CD14-positive monocyte (primary cell): ENCODE results near the gene RCN1. TPM values are rescaled to one million over a fixed set of nuclear protein-coding genes. Genes with fewer than 3 reads are reported as not detected.

Experiments used
- DNase-seq, 3 donors: peaks; one replicate each; pipeline ENCODE4 v3.0.0-alpha.2; 2011 to 2022
- H2AFZ ChIP-seq: 2 replicates; pipeline ENCODE4 v1.6.0; 2012; ENCODE audit warnings: mild to moderate bottlenecking, low read depth, low read length, inconsistent platforms; ENCODE audit not compliant: insufficient read depth, poor library complexity, severe bottlenecking
- H3K27ac ChIP-seq, 2 donors: 1 replicate in 1 of 2; 2 replicates in 1 of 2; pipeline ENCODE4 v1.5.1; 2012 to 2013; ENCODE audit warnings: low read length in 2 of 2, control low read depth in 1 of 2, inconsistent platforms in 1 of 2, low read depth in 1 of 2, mild to moderate bottlenecking in 1 of 2
- H3K27me3 ChIP-seq, 2 donors: one replicate each; pipeline versions ENCODE4 v1.6.0 to v1.6.1; 2011 to 2013; ENCODE audit warnings: low read length in 2 of 2; ENCODE audit not compliant: control insufficient read depth in 2 of 2, insufficient read depth in 2 of 2
- H3K36me3 ChIP-seq, 2 donors: replicated peaks in 1 of 2; 1 replicate in 1 of 2; 2 replicates in 1 of 2; pipeline versions ENCODE4 v1.5.1 to v1.6.1; 2012 to 2013; ENCODE audit warnings: low read length in 2 of 2, control low read depth in 1 of 2, inconsistent platforms in 1 of 2, mild to moderate bottlenecking in 1 of 2; ENCODE audit not compliant: insufficient read depth in 2 of 2, control insufficient read depth in 1 of 2
- H3K4me1 ChIP-seq, 2 donors: 1 replicate in 1 of 2; 2 replicates in 1 of 2; pipeline versions ENCODE4 v1.5.1 to v1.6.1; 2012 to 2013; ENCODE audit warnings: low read length in 2 of 2, control low read depth in 1 of 2, inconsistent platforms in 1 of 2, mild to moderate bottlenecking in 1 of 2, moderate library complexity in 1 of 2; ENCODE audit not compliant: insufficient read depth in 2 of 2, control insufficient read depth in 1 of 2
- H3K4me2 ChIP-seq: replicated peaks from 2 replicates; pipeline ENCODE3; 2012; ENCODE audit warnings: low read length, moderate library complexity, mild to moderate bottlenecking; ENCODE audit not compliant: poor library complexity, severe bottlenecking; ENCODE audit errors: extremely low read depth
- H3K4me3 ChIP-seq, 3 experiments: fragments of 200-600 bp in 1 of 3; sonication (generic) in 1 of 3; replicated peaks in 1 of 3; 1 replicate in 2 of 3; 2 replicates in 1 of 3; pipeline ENCODE4 v1.5.1; 2011 to 2013; ENCODE audit warnings: low read length in 3 of 3, mild to moderate bottlenecking in 3 of 3, control low read depth in 2 of 3, low read depth in 2 of 3, inconsistent platforms in 1 of 3, moderate library complexity in 1 of 3
- H3K79me2 ChIP-seq: 2 replicates; pipeline ENCODE4 v1.6.0; 2012; ENCODE audit warnings: mild to moderate bottlenecking, control low read depth, inconsistent platforms, low read length, moderate library complexity; ENCODE audit not compliant: insufficient read depth
- H3K9ac ChIP-seq: 2 replicates; pipeline ENCODE4 v1.6.0; 2017; ENCODE audit warnings: low read length, mild to moderate bottlenecking; ENCODE audit not compliant: insufficient read depth, poor library complexity, severe bottlenecking
- H3K9me3 ChIP-seq, 2 donors: replicated peaks in 1 of 2; 1 replicate in 1 of 2; 2 replicates in 1 of 2; pipeline versions ENCODE4 v1.5.1 to v1.6.1; 2012 to 2013; ENCODE audit warnings: low read length in 2 of 2, control low read depth in 1 of 2; ENCODE audit not compliant: control insufficient read depth in 1 of 2, insufficient read depth in 1 of 2
- H4K20me1 ChIP-seq: 2 replicates; pipeline ENCODE4 v1.6.0; 2012; ENCODE audit warnings: mild to moderate bottlenecking, low read length, control low read depth, moderate library complexity; ENCODE audit not compliant: insufficient read depth
- H3K27ac Mint-ChIP-seq, 7 donors: one replicate each; pipeline ENCODE4 v1.8.0; 2020; ENCODE audit warnings: mild to moderate bottlenecking in 7 of 7, mixed read lengths in 7 of 7, moderate library complexity in 6 of 7, inconsistent platforms in 2 of 7
- H3K27me3 Mint-ChIP-seq, 3 donors: one replicate each; pipeline ENCODE4 v1.8.0; 2021 to 2022; ENCODE audit warnings: low read depth in 3 of 3, mild to moderate bottlenecking in 3 of 3, mixed read lengths in 3 of 3, moderate library complexity in 3 of 3, inconsistent platforms in 1 of 3
- H3K36me3 Mint-ChIP-seq, 2 donors: one replicate each; pipeline ENCODE4 v1.8.0; 2020; ENCODE audit warnings: mixed read lengths in 2 of 2, inconsistent platforms in 1 of 2, mild to moderate bottlenecking in 1 of 2
- H3K4me1 Mint-ChIP-seq: one replicate; pipeline ENCODE4 v1.8.0; 2020; ENCODE audit warnings: mild to moderate bottlenecking, mixed read lengths
- H3K4me3 Mint-ChIP-seq, 2 donors: one replicate each; pipeline ENCODE4 v1.8.0; 2020; ENCODE audit warnings: mild to moderate bottlenecking in 2 of 2, mixed read lengths in 2 of 2, moderate library complexity in 1 of 2
- H3K9me3 Mint-ChIP-seq, 7 donors: one replicate each; pipeline ENCODE4 v1.8.0; 2020 to 2022; ENCODE audit warnings: mixed read lengths in 7 of 7, mild to moderate bottlenecking in 6 of 7, moderate library complexity in 6 of 7, inconsistent platforms in 2 of 7
- WGBS: methylation state at CpG from one replicate; pipeline ENCODE4 v1.1.5; 2013; ENCODE audit warnings: missing lambda C conversion rate; ENCODE audit not compliant: insufficient coverage; 5-methylcytosine and 5-hydroxymethylcytosine counted together
- intact Hi-C, 2 donors: fragments of 100-400 bp; cut with micrococcal nuclease; formaldehyde crosslinking; loops; one replicate each; pipeline versions ENCODE4 v1.15.0 to v1.15.1; 2023
- polyA plus RNA-seq, 3 donors: library from polyadenylated mRNA; depleted of rRNA in 1 of 3; unstranded in 2 of 3; stranded (reverse) in 1 of 3; fragments of 300-500 nt in 2 of 3; fragments of >200 nt in 1 of 3; fragmentation: Illumina TruSeq in 2 of 3; gene quantifications; 1 replicate in 2 of 3; 2 replicates in 1 of 3; pipeline ENCODE4 v1.2.3, GENCODE V29; 2012 to 2021
- small RNA-seq: library from RNA; depleted of rRNA; stranded (forward); fragments of <200 nt; gene quantifications from one replicate; pipeline ENCODE3, GENCODE V24; 2012; ENCODE audit warnings: low read depth; ENCODE audit not compliant: insufficient read length
- TF ChIP-seq, protein P1 (sequence below): fragments of 200-600 bp; IDR thresholded peaks from one replicate; pipeline ENCODE4 v1.8.0; 2022; ENCODE audit warnings: antibody characterized with exemption, mild to moderate bottlenecking

RCN1 gene
- polyA plus RNA-seq, 3 donors = 7.3 to 22.0 (median 20.5) TPM

GRCh38 chr11:32153747-32154146 lies 62.9 kb downstream of the RCN1 start:
- Histone ChIP-seq H2AFZ (no peak overlapping the region), H3K4me1 (no peaks in the 10 kb centered on the region), H3K27me3 (no peaks in the 10 kb centered on the region), H3K4me3 (no peak overlapping the region), H3K27ac (no peak overlapping the region), H3K9me3 (no peaks in the 10 kb centered on the region), H4K20me1 (no peaks in the 10 kb centered on the region), H3K36me3 (no peaks in the 10 kb centered on the region), H3K9ac (no peak overlapping the region), H3K79me2 (no peaks in the 10 kb centered on the region), H3K4me2 (no peak overlapping the region)
- WGBS = no CpG with 5 or more reads among the region's 1 CpG
- no peak for DNase-seq
- H3K27ac Mint-ChIP-seq = no peak overlapping the region
- H3K9me3 Mint-ChIP-seq = peaks cover 0 to 6% (median 0%) of the 10 kb centered on the region in 7 donors
- intact Hi-C loops = no loop called here
- no peak overlapping the region for H3K4me3 Mint-ChIP-seq
- no peaks in the 10 kb centered on the region for H3K36me3 Mint-ChIP-seq
- TF ChIP-seq, protein P1, sequence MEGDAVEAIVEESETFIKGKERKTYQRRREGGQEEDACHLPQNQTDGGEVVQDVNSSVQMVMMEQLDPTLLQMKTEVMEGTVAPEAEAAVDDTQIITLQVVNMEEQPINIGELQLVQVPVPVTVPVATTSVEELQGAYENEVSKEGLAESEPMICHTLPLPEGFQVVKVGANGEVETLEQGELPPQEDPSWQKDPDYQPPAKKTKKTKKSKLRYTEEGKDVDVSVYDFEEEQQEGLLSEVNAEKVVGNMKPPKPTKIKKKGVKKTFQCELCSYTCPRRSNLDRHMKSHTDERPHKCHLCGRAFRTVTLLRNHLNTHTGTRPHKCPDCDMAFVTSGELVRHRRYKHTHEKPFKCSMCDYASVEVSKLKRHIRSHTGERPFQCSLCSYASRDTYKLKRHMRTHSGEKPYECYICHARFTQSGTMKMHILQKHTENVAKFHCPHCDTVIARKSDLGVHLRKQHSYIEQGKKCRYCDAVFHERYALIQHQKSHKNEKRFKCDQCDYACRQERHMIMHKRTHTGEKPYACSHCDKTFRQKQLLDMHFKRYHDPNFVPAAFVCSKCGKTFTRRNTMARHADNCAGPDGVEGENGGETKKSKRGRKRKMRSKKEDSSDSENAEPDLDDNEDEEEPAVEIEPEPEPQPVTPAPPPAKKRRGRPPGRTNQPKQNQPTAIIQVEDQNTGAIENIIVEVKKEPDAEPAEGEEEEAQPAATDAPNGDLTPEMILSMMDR = no peak
- peaks cover 7% of the 10 kb centered on the region for H3K4me1 Mint-ChIP-seq
- H3K27me3 Mint-ChIP-seq = peaks cover 0 to 8% (median 2%) of the 10 kb centered on the region in 3 donors

GRCh38 chr11:32154275-32154674 lies 63.4 kb downstream of the RCN1 start:
- Histone ChIP-seq H3K9ac (no peak overlapping the region), H3K9me3 (no peaks in the 10 kb centered on the region), H3K27ac (no peak overlapping the region), H4K20me1 (no peaks in the 10 kb centered on the region), H3K79me2 (no peaks in the 10 kb centered on the region), H3K36me3 (no peaks in the 10 kb centered on the region), H2AFZ (no peak overlapping the region), H3K4me2 (no peak overlapping the region), H3K4me3 (no peak overlapping the region), H3K4me1 (no peaks in the 10 kb centered on the region), H3K27me3 (no peaks in the 10 kb centered on the region)
- Mint-ChIP-seq H3K9me3 (peaks cover 0 to 3% (median 0%) of the 10 kb centered on the region in 7 donors), H3K4me3 (no peak overlapping the region), H3K36me3 (no peaks in the 10 kb centered on the region), H3K27me3 (peaks cover 0 to 8% (median 2%) of the 10 kb centered on the region in 3 donors), H3K27ac (no peak overlapping the region), H3K4me1 (peaks cover 7% of the 10 kb centered on the region)
- no CpG with 5 or more reads among the region's 2 CpGs for WGBS
- TF ChIP-seq, protein P1 = no peak
- DNase-seq = no peak
- intact Hi-C loops = no loop called here

Small RNAs within 50 kb of the gene (small RNA-seq; reads per million reads assigned to genes)
- not detected for gene RF00012
